ENCODE results near the gene YPEL1. TPM values are rescaled to one million over a fixed set of nuclear protein-coding genes. Genes with fewer than 3 reads are reported as not detected.

The YPEL1 gene
- total and polyA plus RNA-seq, 12 donors: 0.84 to 19.4 (median 3.0) TPM

DNA sequence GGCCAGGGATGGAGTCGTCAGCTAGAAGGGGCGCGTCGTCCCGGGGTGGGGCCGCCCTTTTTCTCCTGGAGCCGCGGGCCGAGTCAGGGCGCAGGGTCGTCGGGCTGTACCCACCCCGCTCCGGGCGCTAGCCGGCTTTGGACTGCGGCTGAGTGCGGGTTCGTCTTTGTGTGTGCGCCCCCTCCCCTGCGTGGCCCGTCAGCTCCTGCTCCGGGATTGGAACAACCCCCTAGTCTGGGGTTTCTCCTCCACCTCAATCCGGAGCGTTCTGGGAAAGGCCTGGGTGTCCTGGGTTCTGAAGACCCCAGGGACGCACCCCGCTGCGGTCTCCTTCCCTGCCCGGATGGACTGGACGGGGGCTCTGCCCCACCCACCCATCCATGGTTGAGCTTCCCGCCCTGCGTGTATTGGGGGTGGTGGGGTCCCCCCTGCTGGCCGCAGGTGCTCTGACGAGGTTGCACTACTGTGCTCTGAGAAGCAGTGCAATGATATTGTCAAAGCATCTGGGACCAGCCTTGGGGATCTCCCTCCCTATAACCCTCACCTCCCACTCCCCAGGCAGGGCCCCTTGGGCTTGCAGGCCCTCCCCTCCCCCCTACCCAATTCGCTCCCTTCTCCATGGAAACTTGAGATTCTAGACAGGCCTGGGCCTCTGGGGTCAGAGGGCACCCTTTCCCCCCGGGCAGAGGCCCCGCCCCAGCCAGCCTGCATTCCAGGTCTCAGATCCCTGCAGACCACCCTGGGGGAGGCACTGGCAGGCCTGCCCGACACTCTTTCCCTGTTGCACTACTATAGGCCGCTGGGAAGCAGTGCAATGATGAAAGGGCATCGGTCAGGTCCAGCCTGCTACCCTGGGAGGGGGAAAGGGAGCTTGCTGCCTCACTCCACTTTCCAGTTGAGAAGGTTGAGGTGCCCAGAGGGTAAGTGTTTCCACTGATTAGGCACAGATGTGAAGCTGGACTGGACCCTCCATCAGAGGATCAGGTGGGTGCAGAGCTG is 82.7 kb downstream of the YPEL1 start:
- Histone ChIP-seq H3K4me1 (replicated peaks in 1 of 2) (peaks cover 12 to 14% of the 10 kb centered on the region in 2 donors), H3K36me3 (replicated peaks in 1 of 2) (no peaks in the 10 kb centered on the region), H3K27me3 (no peaks in the 10 kb centered on the region), H3K27ac (no peak overlapping the region), H3K9me3 (replicated peaks in 1 of 3) (no peaks in the 10 kb centered on the region), H3K4me3 (peak overlapping the region in 2 of 4 donors; percentile 23 to 79)
- DNase-seq: no peak
- 25 to 51% (median 33%) methylated on average over 11 to 40 of the region's 40 CpGs for WGBS, 4 donors
- intact Hi-C loops (cut with DNase I): no loop called here
- TF ChIP-seq, protein P1, sequence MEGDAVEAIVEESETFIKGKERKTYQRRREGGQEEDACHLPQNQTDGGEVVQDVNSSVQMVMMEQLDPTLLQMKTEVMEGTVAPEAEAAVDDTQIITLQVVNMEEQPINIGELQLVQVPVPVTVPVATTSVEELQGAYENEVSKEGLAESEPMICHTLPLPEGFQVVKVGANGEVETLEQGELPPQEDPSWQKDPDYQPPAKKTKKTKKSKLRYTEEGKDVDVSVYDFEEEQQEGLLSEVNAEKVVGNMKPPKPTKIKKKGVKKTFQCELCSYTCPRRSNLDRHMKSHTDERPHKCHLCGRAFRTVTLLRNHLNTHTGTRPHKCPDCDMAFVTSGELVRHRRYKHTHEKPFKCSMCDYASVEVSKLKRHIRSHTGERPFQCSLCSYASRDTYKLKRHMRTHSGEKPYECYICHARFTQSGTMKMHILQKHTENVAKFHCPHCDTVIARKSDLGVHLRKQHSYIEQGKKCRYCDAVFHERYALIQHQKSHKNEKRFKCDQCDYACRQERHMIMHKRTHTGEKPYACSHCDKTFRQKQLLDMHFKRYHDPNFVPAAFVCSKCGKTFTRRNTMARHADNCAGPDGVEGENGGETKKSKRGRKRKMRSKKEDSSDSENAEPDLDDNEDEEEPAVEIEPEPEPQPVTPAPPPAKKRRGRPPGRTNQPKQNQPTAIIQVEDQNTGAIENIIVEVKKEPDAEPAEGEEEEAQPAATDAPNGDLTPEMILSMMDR (IDR thresholded peaks at IDR 0.05): no peak
- no peak for TF ChIP-seq POLR2A (IDR thresholded peaks at IDR 0.05)

DNA sequence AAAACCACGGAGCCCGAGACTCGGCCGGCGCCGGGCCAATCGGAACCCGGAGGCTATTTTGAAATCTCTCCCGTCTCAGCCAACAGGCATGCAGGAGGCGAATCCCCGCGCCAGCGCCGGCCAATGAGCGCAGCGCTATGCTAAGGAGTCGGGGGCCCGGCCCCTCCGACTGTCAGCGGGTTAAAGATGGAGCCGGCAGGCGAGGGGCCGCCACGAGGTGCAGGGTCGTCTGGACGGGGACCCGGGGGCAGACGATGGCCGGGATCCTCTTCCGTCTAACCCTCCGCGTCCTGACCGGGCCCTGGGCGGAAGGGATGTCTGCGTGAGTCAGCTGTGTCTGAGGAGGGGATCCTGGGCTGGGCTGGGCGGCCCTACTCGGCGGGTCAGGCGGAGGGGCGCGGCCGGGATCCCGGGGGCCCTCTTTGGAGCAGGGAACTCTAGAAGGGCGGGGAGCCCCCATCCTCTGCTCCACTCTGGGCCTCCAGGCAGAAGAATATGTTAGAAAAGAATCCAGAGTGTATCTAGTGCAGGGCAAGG is 83.5 kb downstream of the YPEL1 start:
- H3K9me3 ChIP-seq (replicated peaks in 1 of 3): no peaks in the 10 kb centered on the region
- intact Hi-C loops (cut with DNase I): no loop called here
- no peaks in the 10 kb centered on the region for H3K27me3 ChIP-seq
- 0 to 1% (median 0%) methylated on average over 3 to 44 of the region's 44 CpGs for WGBS, 4 donors
- no peaks in the 10 kb centered on the region for H3K36me3 ChIP-seq (replicated peaks in 1 of 2)
- no peak overlapping the region for H3K27ac ChIP-seq
- peaks cover 12 to 14% of the 10 kb centered on the region in 2 donors for H3K4me1 ChIP-seq (replicated peaks in 1 of 2)
- H3K4me3 ChIP-seq: peak overlapping the region in 2 of 4 donors; percentile 23 to 79
- peak; percentile 85 to 95 (median 88) for DNase-seq
- TF ChIP-seq POLR2A (IDR thresholded peaks at IDR 0.05): no peak
- TF ChIP-seq, protein P1 (IDR thresholded peaks at IDR 0.05): no peak

DNA sequence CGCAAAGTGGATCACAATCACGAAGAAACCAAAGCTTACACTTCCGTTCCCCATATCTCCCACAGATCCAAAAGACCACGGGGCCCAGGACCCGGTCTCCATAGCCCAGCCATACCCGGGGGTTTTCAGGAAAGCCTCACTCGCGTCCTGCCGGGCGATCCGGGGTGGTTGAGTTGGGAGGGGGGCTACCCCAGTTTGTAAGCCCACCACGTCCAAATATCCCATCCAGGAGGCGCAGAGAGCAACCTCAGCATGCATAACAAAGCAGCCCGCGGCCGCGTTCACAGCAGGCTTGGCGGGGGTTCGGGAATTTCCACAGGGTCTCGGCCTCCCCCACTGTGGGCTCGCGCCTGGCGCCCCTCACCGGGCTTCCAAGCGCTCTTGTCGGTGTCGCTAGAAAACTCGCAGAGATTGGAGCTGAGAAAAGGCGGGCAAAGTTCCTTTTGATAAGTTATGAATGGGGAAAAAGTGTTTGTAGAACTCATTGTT is 84.0 kb downstream of the YPEL1 start:
- intact Hi-C loops (cut with DNase I): no loop called here
- Histone ChIP-seq H3K36me3 (replicated peaks in 1 of 2) (no peaks in the 10 kb centered on the region), H3K27ac (no peak overlapping the region), H3K27me3 (no peaks in the 10 kb centered on the region), H3K4me1 (replicated peaks in 1 of 2) (peaks cover 12 to 14% of the 10 kb centered on the region in 2 donors), H3K9me3 (replicated peaks in 1 of 3) (no peaks in the 10 kb centered on the region), H3K4me3 (peak overlapping the region in 3 of 4 donors; percentile 23 to 79 (median 30))
- 1 to 2% (median 1%) methylated on average over 11 to 29 of the region's 29 CpGs for WGBS, 4 donors
- DNase-seq: no peak
- no peak for TF ChIP-seq POLR2A (IDR thresholded peaks at IDR 0.05)
- TF ChIP-seq, protein P1 (IDR thresholded peaks at IDR 0.05): no peak

DNA sequence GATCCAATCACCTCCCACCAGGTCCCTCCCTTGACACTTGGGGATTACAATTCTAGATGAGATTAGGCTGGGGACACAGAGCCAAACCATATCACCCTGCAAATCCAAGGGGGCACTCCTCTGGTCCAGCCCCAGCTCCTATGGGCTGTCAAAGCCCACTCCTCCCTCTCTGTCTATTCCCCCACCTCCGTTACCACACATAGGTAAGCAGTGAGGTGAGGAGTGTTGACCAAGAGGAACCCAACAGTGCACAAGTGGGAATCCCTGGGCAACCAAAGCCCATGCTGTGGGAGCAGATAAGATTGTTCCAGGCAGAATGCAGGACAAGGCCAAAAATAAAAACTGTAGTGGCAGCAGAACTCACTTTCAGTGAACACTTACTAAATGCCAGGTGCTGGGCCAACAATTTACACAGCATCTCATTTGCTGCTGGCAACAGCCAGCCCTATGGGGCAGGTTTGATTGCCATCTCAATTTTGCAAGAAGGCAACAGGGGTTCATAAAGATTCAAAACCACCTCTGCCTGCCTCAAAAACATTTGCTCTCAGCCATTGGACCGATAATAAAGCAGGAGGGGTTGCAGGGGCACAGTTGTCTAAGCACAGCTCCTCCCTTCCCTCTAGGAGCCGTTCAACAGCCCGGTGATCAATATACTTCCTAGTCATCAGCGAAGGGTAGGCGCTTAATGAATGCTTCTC is 84.6 kb downstream of the YPEL1 start:
- Histone ChIP-seq H3K4me3 (peak overlapping the region in 1 of 4 donors; percentile 79), H3K36me3 (replicated peaks in 1 of 2) (no peaks in the 10 kb centered on the region), H3K27me3 (no peaks in the 10 kb centered on the region), H3K9me3 (replicated peaks in 1 of 3) (no peaks in the 10 kb centered on the region), H3K4me1 (replicated peaks in 1 of 2) (peaks cover 12 to 14% of the 10 kb centered on the region in 2 donors), H3K27ac (no peak overlapping the region)
- DNase-seq: no peak
- intact Hi-C loops (cut with DNase I): no loop called here
- WGBS, 4 donors: 19 to 23% (median 22%) methylated on average over 5 to 6 of the region's 6 CpGs
- no peak for TF ChIP-seq POLR2A (IDR thresholded peaks at IDR 0.05)
- TF ChIP-seq, protein P1 (IDR thresholded peaks at IDR 0.05): no peak
